ENCODE measurements around the gene CRLF2.
"Not testable (repeated sequence)": the region's sequence is repeated elsewhere in the genome, so short reads cannot be mapped to it uniquely, and the experiment has no call there.

DNA sequence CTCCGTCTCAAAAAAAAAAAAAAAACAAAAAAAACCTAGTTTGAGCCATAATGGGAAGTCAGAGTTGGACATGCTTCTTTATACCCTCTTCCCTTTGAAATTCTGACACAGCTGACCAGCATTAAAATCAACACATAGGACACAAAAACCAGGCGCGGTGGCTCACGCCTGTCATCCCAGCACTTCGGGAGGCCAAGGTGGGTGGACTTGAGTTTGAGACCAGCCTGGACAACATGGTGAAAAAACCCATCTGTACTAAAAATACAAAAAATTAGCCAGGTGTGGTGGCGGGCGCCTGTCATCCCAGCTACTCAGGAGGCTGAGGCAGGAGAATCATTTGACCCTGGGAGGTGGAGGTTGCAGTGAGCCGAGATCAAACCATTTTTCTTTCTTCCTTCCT is 20.3 kb downstream of the CRLF2 start:
- not testable (repeated sequence) for TF ChIP-seq CTCF (IDR thresholded peaks at IDR 0.05; ENCODE audit: low read length); EZH2 (IDR thresholded peaks at IDR 0.05; ENCODE audit: borderline replicate concordance, low read length)

Data from OCI-LY1 (cell line).